Measurements from ENCODE around the gene CD109.

The CD109 gene

GRCh38 chr6:73656531-73657145 lies 39.4 kb upstream of the CD109 start:
- no peak for DNase-seq (ENCODE audit: low read depth)
- TF ChIP-seq CTCF (IDR thresholded peaks at IDR 0.05; ENCODE audit: insufficient read depth, low read depth, low read length, missing control alignments) = no peak
- no peak overlapping the region for H3K4me3 ChIP-seq (ENCODE audit: low read length)

- DNase-seq (ENCODE audit: low read depth) = no peak
- no peak for TF ChIP-seq CTCF (IDR thresholded peaks at IDR 0.05; ENCODE audit: insufficient read depth, low read depth, low read length, missing control alignments)
- no peak overlapping the region for H3K4me3 ChIP-seq (ENCODE audit: low read length)
These were observed 38.8 kb upstream of the CD109 start for GRCh38 chr6:73657201-73657600.

- no peak overlapping the region for H3K4me3 ChIP-seq (ENCODE audit: low read length)
- DNase-seq (ENCODE audit: low read depth) = no peak
- TF ChIP-seq CTCF (IDR thresholded peaks at IDR 0.05; ENCODE audit: insufficient read depth, low read depth, low read length, missing control alignments) = no peak
These were observed 31.3 kb upstream of the CD109 start for GRCh38 chr6:73664701-73665100.

- TF ChIP-seq CTCF (IDR thresholded peaks at IDR 0.05; ENCODE audit: insufficient read depth, low read depth, low read length, missing control alignments) = no peak
- peak; percentile 52 for DNase-seq (ENCODE audit: low read depth)
- no peak overlapping the region for H3K4me3 ChIP-seq (ENCODE audit: low read length)
These were observed 30.2 kb upstream of the CD109 start for GRCh38 chr6:73665686-73666319.

GRCh38 chr6:73666393-73666792 lies 29.6 kb upstream of the CD109 start:
- no peak overlapping the region for H3K4me3 ChIP-seq (ENCODE audit: low read length)
- DNase-seq (ENCODE audit: low read depth) = no peak
- TF ChIP-seq CTCF (IDR thresholded peaks at IDR 0.05; ENCODE audit: insufficient read depth, low read depth, low read length, missing control alignments) = no peak

- no peak for TF ChIP-seq CTCF (IDR thresholded peaks at IDR 0.05; ENCODE audit: insufficient read depth, low read depth, low read length, missing control alignments)
- H3K4me3 ChIP-seq (ENCODE audit: low read length) = no peak overlapping the region
- no peak for DNase-seq (ENCODE audit: low read depth)
These were observed 28.2 kb upstream of the CD109 start for GRCh38 chr6:73667798-73668197.

GRCh38 chr6:73669005-73669404 lies 27.0 kb upstream of the CD109 start:
- no peak overlapping the region for H3K4me3 ChIP-seq (ENCODE audit: low read length)
- TF ChIP-seq CTCF (IDR thresholded peaks at IDR 0.05; ENCODE audit: insufficient read depth, low read depth, low read length, missing control alignments) = no peak
- DNase-seq (ENCODE audit: low read depth) = peak; percentile 42
